ENCODE results near the gene SMAD6.

SMAD6 gene

DNA sequence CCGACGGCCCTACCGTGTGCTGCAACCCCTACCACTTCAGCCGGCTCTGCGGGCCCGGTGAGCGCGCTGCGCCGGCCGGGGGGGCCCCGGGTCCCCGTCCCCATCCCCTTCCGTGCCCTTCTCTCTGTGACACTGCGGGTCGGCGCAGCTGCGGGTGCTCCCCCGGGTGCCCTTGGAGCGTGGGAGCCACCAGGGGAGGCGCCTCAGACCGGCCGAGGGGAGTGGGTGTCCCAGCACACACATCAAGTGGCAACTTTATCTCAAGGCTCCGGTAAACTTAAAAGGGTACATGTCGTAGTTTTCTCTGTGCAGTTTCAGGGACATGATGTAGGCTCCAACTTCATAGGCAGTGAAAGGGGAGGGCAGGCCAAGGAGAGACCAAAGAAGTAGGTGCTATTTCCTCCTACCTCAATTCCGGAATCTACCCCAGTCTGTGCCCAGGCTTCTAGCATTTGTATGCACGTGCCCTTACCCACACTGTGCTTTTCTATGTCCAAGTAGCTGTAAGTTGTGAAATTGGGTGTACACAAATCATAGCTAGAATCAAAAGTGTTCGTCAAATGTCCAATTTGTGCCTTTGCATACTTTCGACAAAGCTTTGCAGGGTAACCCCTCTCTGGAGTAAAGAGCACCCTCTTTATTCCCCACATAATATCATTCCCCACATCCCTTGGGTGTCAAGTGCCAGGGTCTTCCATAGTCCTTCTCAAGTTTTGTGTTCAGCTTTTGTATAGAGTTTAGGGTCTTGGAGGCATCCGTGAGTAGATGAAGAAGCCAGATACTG lies 2.2 kb downstream of the SMAD6 start:
- DNase-seq (ENCODE audit: low spot score) = no peak

DNA sequence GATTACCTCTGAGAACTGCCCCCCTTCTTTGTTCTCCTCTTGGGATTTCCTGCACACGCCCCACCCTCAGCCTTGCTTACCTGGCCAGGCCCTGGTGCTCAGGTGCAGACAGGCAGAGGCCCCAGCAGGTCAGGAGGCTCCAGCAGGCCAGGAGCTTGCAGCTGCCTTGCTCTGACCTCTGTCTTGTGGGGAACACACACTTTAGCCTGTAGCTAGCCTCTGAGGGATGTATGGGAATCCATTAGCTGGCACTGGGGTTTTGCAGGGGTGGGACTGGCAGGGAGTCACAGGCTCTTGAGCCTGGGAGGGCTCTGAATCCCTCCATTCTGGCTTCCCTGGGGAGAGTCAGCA lies 2.7 kb downstream of the SMAD6 start:
- DNase-seq (ENCODE audit: low spot score) = no peak

DNA sequence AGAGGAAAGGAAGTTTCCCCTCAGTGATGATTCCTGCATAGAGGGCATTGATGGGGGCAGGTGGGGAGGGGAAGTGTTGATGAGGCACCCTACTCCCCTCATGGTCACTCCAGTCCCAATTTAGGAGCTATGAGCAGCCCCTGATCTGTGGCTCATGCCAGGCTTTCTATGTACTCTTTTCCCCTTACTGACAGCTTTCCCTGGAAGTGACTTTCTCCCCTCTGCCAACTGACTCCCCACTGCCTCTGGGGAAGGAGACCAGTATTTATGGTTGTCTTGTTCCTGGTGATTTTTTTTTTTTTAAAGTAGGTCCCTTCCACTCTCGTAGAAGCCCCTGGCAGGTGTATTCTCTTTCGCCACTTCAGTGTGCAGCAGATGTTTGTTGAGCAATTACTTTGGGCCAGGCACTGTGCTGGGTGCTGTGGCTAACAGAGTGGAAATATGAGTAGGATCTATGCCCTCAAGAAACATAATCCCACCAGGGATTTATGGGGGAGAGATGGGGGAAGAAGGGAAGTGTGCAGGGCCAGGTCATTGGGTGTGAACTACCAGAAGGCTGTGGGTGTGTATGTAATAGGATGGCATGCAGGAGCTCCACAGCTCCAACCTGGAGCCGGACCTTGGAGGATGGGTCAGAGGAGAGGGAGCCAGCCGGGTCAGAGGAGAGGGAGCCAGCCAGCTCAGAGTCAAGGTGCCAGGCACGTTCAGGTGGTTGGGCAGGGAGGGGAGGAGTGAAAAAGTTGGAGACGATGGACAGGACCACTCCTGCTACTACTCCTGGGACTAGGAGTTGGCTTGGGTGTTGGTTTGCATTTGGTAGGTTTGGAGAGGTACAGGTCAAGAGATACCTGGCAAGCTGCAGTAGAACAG lies 3.5 kb downstream of the SMAD6 start:
- no peak for DNase-seq (ENCODE audit: low spot score)

DNA sequence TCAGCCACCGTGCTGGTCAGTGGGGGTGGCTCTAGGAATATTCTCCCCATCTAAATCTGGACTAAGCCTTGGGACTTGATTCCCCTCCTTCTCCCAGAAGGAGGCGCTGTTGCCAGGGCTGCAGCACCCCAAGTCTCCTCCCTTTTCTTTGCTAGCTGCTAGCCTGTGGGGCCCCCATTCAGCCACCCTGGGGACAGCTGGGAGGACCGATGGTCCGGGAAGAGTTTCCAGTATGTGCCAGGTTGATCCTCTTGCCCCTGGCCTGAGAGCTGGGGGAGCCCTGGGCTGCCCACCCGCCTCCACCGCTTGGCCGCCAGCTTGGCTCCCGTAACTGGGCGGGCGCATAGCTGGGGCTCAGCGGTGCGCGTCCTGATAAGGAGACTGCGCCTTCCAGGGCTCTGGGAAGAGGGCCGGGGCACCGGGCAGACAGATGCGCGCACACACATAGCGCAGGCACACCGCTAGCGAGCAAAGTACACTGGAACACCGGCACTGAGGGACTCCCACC lies 4.2 kb downstream of the SMAD6 start:
- DNase-seq (ENCODE audit: low spot score) = no peak

DNA sequence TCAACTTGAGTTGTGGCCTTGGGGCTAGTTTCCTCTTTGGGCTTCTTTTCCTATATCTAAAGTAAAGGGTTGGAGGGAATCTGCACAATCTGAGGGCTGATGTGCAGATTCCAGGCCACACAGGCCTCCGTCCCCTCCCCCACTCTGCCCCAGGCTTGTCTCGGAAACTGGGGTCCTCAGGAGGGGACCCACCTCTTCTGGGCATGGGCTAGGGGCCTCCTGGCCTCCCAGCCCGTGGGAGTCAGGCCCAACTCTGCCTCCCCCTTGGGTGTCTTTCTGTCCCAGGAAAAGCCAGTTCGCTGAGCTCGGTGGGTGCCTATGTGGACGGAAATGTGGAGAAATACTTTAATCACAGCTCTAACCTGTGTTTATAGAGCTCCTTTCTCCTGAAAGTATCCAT lies 4.8 kb downstream of the SMAD6 start:
- DNase-seq (ENCODE audit: low spot score) = no peak

DNA sequence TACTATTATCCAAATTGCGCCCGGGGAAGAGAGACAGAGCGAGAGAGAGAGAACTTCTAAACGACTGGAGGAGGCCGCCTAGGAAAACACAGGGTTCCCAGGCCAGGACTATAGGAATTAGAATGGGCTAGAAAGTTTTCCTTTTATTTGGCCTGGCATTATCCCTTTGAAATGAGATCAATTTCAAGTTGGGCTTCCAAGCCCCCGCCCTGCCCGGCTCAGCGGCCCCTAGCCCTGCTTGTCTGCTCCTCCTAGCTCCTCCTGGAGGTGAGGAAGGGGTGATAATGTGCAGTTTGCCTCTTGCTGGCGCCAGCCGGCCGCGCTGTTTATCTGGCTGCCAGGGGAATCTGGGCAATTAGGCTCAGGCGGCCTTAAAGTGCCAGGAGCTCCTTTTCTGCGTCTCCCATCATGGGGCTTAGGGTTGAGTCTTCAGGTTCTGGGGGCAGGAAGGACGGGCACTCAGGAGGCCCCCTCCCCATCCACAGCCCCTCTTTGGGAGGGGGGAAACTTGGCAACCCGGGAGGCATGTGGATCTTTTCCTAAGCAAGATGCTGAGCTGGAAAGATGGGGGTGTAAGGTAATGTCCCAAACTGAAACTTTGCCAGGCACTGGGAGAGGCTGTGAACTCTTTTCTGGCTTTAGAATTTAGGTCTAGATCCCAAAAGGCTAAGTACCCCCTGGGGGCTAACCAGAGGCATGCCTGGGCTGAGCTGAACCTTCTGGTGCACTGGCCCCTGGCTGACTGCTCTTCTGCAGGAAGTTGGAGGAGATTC lies 5.5 kb downstream of the SMAD6 start:
- peak; percentile 69 for DNase-seq (ENCODE audit: low spot score)

DNA sequence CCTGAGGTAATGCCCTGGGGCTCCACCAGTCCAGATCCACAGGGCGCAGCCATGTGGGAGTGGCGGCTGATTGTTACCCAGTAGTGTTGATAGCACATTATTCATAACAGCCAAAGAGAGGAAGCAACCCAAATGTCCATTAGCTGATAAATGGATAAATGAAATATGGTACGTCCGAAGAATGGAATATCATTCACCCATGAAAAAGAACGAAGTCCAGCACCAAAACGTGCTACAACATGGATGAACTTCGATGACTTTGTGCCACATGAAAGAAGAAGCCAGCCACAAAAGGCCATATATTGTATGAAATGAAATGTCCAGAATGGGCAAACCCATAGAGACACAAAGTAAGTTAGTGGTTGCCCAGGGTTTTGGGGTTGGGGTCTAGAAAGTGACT lies 6.4 kb downstream of the SMAD6 start:
- no peak for DNase-seq (ENCODE audit: low spot score)

DNA sequence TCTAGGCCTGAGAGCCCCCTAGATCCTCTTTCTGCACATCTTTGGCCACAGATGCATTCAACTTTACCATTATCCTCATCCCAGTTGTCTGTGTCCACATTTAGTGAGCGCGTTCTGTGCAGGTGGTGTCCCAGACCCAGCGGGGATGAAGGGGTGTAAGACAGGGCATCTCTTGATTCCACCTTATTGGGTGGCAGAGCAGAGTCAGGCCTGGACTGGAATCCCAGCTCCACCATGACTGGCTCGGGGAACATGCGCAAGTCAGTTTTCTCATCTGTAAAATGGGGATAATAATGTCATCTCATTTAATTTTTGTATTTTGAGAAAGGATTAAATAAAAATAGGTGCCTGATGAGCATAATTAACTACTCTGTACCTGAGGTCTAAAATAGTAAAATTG lies 7.8 kb downstream of the SMAD6 start:
- no peak for DNase-seq (ENCODE audit: low spot score)

DNA sequence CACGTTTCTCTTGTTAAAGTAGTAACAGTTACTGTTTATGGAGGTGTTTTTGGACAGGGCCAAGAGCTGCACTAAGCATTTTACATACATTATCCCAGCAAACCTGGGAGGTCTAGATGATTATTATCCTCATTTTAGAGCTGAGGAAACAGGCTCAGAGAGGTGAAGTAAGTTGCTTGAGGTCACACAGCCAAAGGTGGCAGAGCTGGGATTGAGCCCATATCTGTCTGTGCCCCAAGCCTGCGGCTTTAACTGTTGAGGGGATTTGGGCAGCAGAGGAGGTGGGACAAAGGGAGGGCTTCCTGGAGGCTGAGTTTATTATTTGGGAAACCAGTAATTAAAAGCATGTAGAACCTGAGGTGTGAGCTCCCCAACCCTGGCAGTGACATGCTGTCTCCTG lies 9.2 kb downstream of the SMAD6 start:
- no peak for DNase-seq (ENCODE audit: low spot score)

DNA sequence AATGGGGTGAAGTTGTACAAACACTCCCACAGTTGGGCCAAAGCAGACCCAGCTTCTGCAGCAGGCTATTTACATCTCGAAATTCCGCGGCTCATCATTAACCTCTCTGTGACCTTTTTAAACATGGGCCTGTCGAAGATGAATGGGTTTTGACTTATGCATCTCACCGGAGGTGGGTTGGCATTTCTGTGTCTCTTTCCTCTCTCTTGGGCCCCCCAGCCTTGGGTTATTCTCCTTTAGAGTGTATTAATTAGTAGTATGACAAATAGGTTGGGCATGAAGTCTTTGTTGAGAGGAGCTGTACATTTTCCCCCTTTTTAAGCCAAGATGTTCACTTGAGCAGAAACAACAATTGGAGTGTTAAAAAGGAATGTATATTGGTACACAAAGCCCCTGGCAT lies 9.8 kb downstream of the SMAD6 start:
- DNase-seq (ENCODE audit: low spot score) = no peak

DNA sequence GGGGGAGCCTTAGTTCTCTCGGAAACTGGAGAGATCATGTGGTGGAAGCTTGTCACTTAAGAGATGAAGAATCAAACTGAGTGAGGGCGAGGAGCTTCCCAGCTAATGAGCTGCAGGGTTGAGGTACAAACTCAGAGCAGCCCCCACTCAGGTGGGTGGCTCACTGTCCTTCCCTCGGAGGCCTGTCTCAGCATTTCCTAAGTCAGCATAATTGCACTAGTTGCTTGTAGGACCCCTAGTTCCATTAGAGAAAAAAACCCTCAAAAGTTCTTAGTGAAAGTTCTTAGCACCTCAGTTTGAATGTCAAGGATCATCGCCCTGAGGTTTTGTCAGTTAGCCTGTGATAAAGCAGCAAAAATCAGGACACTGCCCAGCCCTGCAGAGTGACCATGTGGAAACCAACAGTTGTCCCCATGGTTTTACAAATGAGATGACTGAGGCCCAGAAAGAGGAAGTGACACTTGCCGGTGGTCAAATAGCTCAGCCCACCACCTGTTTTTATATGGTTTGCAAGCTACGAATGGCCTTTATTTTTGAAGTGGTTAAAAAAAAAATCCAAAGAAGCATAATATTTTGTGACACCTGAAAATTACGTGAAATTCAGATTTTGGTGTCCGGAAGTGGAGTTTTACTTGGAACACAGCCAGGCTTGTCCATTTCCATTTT lies 11.9 kb downstream of the SMAD6 start:
- no peak for DNase-seq (ENCODE audit: low spot score)

DNA sequence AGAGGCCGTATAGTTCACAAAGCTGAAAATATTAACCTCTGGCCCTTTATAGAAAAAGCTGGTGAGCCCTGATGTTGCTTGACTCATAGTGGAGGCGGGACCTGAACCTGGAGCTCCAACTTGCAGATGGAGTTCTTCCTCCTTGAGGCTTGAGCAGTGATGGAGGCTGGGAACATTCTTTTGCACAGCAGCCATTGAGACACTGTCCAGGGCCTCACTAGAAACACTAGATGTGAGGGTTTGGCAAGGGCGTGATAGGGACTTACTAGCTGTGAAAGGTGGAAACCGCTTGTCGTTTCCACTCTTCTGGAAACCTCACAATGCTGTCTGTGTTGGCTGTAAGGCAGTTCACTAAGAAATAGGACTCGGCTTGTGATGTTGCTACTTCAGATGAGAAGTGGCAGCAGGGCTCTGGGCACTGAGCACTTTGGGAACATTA lies 12.5 kb downstream of the SMAD6 start:
- DNase-seq (ENCODE audit: low spot score) = peak; percentile 52

DNA sequence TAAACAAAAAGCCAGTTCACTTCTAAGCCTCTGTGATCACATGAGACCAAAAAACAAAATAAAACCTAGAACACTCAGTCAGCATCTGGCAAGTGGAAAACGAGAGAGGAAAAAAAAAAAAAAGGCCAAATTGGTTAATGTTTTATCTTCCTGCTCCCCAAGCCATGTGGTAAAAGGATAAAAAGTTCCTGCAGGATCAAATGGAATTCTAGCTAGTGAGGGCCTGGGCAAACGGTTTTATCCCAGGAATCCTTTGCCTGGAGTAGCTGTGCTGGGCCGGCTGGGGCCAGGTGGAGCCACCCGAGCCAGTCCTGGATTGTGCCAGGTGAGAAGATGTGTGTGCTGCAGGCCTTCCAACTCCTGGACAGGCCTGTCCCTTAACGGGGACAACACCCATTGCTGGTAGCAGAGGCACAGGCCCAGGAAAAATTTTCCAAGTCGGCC lies 13.2 kb downstream of the SMAD6 start:
- no peak for DNase-seq (ENCODE audit: low spot score)

DNA sequence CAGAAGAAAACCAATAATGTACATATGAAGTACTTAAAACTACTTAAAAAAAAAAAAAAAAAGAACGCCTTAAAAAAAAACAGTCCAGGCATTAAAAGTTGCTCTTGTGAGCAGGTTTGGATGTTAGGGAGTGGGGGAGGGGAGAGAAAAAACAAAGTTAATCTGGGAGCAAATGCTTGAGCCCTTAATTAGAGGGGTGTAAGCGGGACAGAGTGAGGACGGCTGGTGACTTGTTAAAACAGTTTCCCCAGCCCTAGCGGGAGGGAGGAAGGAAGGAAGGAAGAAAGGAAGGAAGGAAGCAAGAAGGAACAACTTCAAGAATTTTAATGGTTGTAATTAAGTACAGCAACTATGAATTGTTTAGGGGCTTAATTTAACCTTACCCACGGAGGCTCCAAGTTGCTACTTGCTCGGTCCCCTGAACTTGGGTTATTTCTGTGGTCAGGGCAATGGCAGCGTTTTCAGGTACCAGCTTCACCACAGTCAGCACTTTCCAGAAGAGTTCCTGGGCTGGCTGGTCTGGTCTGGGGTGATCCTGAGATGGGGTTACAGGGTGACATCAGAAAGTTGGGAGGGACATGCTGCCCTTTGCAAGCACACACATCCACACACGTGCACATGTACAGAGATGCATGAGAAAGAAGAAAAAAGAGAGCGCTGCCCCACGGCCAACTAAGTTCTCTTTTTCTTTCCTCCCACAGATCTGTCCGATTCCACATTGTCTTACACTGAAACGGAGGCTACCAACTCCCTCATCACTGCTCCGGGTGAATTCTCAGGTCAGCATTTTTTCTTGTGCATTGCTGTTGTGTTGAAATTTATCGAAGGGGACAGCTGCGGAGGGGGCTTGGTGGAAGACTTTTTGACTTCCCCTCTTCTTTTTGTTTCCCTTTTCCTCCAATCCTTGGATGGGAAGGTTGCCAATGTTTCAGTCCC lies 14.0 kb downstream of the SMAD6 start:
- DNase-seq (ENCODE audit: low spot score) = no peak

DNA sequence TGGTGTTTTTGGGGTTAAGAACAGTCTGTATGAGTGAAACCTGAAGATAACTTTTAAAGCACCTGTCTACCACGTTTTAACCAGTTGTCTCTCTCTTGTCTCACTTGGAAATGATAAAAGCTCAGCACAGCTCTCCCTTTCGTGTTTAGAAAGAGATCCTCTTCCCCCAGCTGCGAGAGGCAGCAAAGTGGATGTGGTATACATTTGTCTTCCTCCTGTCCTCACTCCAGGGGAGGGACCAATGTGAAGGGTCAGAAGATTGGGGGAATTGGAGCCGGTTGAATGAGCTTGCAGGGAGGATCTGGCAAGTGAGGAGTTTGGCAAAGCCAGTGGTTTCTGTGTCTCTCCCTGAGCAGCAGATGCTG lies 14.6 kb downstream of the SMAD6 start:
- no peak for DNase-seq (ENCODE audit: low spot score)

DNA sequence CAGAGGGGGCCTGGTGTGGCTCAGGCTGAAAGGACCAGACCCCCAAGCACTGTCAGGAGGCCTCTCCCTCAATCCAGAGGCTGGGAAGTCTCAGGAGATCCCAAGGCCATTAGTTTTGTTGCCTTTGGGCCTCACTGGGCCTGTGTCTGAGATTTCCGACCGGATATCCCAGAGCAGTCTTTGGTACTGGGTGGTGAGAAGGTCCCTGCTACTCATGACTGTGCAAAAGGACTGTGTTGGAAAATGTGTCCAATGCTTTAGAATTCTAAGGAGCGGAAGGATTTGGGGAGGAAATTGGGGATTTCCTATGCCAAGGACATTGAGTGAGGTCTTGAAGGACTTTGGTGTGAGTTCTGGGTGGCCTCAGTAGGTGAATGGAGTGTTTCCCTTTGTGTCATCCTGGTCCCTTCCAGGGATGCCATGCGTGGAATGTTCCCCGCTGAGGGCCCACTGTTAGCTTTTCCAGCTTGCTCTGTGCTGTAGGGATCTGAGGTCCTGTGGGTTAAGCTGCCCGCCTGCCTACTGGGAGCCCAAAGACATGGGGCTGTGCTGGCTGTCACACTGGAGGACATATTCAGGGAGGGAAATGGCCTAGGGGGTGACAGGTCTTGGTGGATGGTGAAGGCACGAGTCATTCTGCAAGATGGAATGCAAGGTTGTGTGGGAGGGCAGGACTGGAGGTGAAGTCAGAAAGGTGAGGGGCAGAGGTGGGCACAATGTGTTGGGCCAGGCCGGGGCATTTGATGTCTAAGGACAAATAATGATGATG lies 16.4 kb downstream of the SMAD6 start:
- DNase-seq (ENCODE audit: low spot score) = no peak

DNA sequence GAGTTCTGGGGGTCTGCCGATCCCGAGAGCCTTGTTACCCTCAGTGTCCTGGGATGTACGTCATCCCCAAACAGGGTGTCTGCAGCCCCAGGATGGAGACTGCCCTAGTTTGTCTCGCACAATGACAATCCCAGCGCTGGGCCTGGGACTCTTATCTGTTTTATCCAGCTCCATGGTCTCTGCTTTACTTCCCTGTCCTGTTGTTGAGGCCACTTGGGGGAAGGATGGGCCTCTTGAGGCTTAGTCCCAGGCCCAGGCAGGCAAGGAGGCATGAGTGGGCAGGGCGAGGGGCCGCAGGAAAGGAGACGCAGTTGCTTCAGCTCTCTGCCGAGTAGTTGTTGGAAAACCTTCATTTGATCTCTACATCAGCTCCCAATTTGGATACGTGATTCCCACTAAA lies 17.4 kb downstream of the SMAD6 start:
- DNase-seq (ENCODE audit: low spot score) = no peak

DNA sequence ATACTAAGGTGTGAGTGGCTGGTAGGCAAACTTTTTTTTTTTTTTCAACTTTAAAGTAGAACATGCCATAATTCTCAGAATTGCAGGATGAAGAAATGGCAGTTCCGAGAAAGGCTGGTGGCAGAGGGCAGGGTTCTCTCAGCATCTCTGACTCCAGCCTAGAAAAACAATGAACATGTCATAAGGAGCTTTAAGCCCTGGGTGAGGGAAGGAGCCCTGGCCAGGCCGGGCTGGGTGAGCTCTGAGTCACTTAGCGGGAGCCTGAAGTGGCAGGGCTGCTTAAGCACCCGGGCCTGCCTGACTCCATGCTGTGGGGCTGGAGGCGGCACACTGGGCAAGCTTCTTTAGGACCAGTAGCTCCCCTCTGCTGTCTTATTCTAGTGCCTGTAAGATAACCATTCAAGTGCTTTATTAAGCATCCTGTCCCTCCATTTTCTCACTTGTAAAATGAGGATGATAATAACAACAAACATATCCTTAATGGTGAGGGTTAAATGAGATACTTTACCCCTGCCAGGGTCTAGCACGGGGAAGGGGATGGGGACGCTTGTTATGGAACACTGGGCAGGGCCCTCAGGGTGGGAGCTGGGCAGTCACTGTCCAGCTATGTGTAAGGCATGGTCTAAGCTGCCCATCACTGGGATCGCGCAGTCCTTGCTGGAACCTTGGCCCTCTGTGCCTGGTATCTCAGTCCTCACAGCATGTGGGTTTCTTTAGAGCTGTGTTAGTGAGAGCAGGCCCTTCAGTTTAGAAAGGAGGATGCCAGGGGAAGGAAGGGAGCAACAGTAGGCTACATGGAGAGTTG lies 18.4 kb downstream of the SMAD6 start:
- peak; percentile 87 for DNase-seq (ENCODE audit: low spot score)

DNA sequence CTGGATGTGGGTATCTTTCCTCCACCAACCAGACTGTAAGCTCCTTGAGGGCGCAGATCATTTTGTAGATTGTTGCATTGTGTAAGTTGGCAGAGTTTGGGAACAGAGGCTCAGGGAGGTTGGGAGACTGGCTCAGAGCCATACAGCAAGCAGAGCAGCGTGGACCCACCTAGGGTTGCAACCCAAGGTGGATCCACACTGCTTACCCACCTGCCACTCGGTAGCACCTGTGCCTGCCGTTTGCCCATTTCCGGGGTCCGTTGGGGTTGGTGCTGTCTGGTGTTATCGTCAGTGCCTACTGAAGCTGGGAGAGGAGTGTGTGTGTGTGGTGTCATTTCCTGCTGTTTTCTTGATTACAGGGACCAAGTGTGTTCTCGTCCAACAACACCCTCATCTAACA lies 19.0 kb downstream of the SMAD6 start:
- DNase-seq (ENCODE audit: low spot score) = no peak

All from GM03348 (cell line).